ENCODE results near the gene SVIL. TPM values are rescaled to one million over a fixed set of nuclear protein-coding genes. Genes with fewer than 3 reads are reported as not detected.

Gene SVIL
- total and polyA plus RNA-seq, 2 of the 13 experiments (the other 11 are each of a cell fraction or from before 2014, with no cell fraction given), result 3.9 to 12.1 TPM

DNA sequence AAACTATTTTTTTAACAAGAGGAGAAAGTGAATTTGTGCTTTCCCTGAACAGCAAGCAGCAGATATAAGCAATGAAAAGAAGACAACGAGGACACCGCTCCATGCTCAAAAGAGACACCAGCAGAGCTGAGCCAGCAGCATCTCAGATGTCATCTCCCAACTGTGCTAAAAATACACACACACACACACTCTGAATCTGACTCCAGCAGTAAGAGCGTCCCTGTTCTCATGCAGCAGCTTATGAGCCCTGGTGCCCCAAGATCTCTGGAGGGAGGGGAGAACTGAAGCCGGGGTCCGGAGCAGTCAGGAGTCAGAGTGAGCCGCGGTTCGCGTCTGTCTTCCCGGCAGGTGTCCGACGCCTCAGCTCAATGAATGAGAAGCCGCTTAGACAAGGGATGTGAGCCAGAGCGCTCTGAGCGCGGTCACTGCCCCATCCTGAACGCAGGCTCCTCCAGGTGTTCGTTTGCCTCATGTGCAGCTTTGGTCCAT lies 49.2 kb downstream of the SVIL start:
- Histone ChIP-seq H3K79me2 (ENCODE audit: insufficient read depth, low read length) (no peaks in the 10 kb centered on the region), H3K4me3 (replicated peaks in 1 of 3; ENCODE audit: insufficient read depth in 1 of 3, low read depth in 2 of 3, low read length in 3 of 3) (no peak overlapping the region), H2AFZ (ENCODE audit: low read length) (no peak overlapping the region), H3K27me3 (ENCODE audit: control insufficient read depth in 1 of 2, insufficient read depth in 2 of 2, low read length in 2 of 2) (no peaks in the 10 kb centered on the region), H4K20me1 (ENCODE audit: insufficient read depth, low read length) (no peaks in the 10 kb centered on the region), H3K27ac (ENCODE audit: extremely low read length, insufficient read depth, low read length) (no peak overlapping the region), H3K9ac (ENCODE audit: insufficient read depth, low read depth, low read length) (no peak overlapping the region), H3K36me3 (replicated peaks in 1 of 2; ENCODE audit: control insufficient read depth in 1 of 2, insufficient read depth in 2 of 2, low read length in 2 of 2) (no peaks in the 10 kb centered on the region), H3K9me3 (ENCODE audit: low read length) (no peaks in the 10 kb centered on the region), H3K4me2 (ENCODE audit: low read depth, low read length) (no peak overlapping the region), H3K4me1 (ENCODE audit: insufficient read depth, low read length) (peaks cover 38% of the 10 kb centered on the region)
- CTCF ChIA-PET (ENCODE audit: low intra/inter-chr PET ratio, low total read pairs), result no interaction called here
- ATAC-seq (peak; percentile 79), DNase-seq (ENCODE audit: low spot score) (no peak), FAIRE-seq (peak; percentile 76)
- WGBS (ENCODE audit: low lambda C conversion rate), result 88% methylated on average over 17 of the region's 18 CpGs
- in situ Hi-C loops (cut with HindIII; ENCODE audit: extremely low pct_ligation_motif_present, low pct_unique_long_range_greater_than_20kb) (no loop called here), intact Hi-C loops (cut with micrococcal nuclease; ENCODE audit: unreplicated experiment) (no loop called here)
- no TSS peak for BruUV-seq (replicated peaks)
- TF ChIP-seq, protein P1, sequence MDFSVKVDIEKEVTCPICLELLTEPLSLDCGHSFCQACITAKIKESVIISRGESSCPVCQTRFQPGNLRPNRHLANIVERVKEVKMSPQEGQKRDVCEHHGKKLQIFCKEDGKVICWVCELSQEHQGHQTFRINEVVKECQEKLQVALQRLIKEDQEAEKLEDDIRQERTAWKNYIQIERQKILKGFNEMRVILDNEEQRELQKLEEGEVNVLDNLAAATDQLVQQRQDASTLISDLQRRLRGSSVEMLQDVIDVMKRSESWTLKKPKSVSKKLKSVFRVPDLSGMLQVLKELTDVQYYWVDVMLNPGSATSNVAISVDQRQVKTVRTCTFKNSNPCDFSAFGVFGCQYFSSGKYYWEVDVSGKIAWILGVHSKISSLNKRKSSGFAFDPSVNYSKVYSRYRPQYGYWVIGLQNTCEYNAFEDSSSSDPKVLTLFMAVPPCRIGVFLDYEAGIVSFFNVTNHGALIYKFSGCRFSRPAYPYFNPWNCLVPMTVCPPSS (IDR thresholded peaks at IDR 0.05), result no peak
- 0 out of 2 replicates have a peak, but pooled peaks have one; percentile 18 for TF ChIP-seq ZNF263 (CRISPR knock-in tag; IDR thresholded peaks at IDR 0.05)
- POLR2A ChIA-PET, result no interaction called here

DNA sequence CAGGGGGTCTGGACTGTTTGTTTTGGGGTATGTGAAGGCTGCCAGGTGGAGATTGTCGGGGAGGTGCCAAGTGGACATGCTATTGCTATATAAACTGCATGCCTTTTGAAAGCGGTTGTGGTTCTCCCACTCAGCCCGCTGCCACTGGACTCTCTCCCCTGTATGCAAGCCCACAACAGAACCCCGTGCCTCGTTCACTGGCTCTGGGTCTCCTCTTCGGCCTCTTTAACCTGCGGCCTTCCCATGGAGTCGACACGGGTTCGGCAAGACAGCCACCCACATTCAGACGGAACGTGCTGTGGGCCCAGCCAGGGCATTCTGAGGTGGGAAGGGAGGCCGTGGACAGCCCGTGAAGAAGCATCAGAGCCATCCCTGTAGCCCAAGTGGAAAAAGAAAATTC lies 50.3 kb downstream of the SVIL start:
- CTCF ChIA-PET (ENCODE audit: low intra/inter-chr PET ratio, low total read pairs), result no interaction called here
- intact Hi-C loops (cut with micrococcal nuclease; ENCODE audit: unreplicated experiment), result no loop called here
- FAIRE-seq (no peak), DNase-seq (ENCODE audit: low spot score) (no peak), ATAC-seq (no peak)
- in situ Hi-C loops (cut with HindIII; ENCODE audit: extremely low pct_ligation_motif_present, low pct_unique_long_range_greater_than_20kb), result no loop called here
- H3K4me3 ChIP-seq (replicated peaks in 1 of 3; ENCODE audit: insufficient read depth in 1 of 3, low read depth in 2 of 3, low read length in 3 of 3), result no peak overlapping the region
- H3K9me3 ChIP-seq (ENCODE audit: low read length), result no peaks in the 10 kb centered on the region
- no peak overlapping the region for H2AFZ ChIP-seq (ENCODE audit: low read length)
- H3K9ac ChIP-seq (ENCODE audit: insufficient read depth, low read depth, low read length), result no peak overlapping the region
- H3K79me2 ChIP-seq (ENCODE audit: insufficient read depth, low read length), result no peaks in the 10 kb centered on the region
- H4K20me1 ChIP-seq (ENCODE audit: insufficient read depth, low read length), result no peaks in the 10 kb centered on the region
- H3K4me2 ChIP-seq (ENCODE audit: low read depth, low read length), result no peak overlapping the region
- H3K36me3 ChIP-seq (replicated peaks in 1 of 2; ENCODE audit: control insufficient read depth in 1 of 2, insufficient read depth in 2 of 2, low read length in 2 of 2), result peaks cover 0 to 2% of the 10 kb centered on the region in 2 experiments; a peak in 1 of 5 replicates
- no TSS peak for BruUV-seq (replicated peaks)
- WGBS (ENCODE audit: low lambda C conversion rate), result 95% methylated on average over 14 of the region's 14 CpGs
- H3K27me3 ChIP-seq (ENCODE audit: control insufficient read depth in 1 of 2, insufficient read depth in 2 of 2, low read length in 2 of 2), result no peaks in the 10 kb centered on the region
- POLR2A ChIA-PET, result no interaction called here
- peaks cover 27% of the 10 kb centered on the region for H3K4me1 ChIP-seq (ENCODE audit: insufficient read depth, low read length)
- no peak overlapping the region for H3K27ac ChIP-seq (ENCODE audit: extremely low read length, insufficient read depth, low read length)
- TF ChIP-seq HNF4A (CRISPR knock-in tag; IDR thresholded peaks at IDR 0.05), result no peak
- TF ChIP-seq, protein P2, sequence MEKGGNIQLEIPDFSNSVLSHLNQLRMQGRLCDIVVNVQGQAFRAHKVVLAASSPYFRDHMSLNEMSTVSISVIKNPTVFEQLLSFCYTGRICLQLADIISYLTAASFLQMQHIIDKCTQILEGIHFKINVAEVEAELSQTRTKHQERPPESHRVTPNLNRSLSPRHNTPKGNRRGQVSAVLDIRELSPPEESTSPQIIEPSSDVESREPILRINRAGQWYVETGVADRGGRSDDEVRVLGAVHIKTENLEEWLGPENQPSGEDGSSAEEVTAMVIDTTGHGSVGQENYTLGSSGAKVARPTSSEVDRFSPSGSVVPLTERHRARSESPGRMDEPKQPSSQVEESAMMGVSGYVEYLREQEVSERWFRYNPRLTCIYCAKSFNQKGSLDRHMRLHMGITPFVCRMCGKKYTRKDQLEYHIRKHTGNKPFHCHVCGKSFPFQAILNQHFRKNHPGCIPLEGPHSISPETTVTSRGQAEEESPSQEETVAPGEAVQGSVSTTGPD (CRISPR knock-in tag; IDR thresholded peaks at IDR 0.05), result no peak
- TF ChIP-seq, protein P3, sequence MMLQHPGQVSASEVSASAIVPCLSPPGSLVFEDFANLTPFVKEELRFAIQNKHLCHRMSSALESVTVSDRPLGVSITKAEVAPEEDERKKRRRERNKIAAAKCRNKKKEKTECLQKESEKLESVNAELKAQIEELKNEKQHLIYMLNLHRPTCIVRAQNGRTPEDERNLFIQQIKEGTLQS (CRISPR knock-in tag; IDR thresholded peaks at IDR 0.05), result no peak
- TF ChIP-seq, protein P4, sequence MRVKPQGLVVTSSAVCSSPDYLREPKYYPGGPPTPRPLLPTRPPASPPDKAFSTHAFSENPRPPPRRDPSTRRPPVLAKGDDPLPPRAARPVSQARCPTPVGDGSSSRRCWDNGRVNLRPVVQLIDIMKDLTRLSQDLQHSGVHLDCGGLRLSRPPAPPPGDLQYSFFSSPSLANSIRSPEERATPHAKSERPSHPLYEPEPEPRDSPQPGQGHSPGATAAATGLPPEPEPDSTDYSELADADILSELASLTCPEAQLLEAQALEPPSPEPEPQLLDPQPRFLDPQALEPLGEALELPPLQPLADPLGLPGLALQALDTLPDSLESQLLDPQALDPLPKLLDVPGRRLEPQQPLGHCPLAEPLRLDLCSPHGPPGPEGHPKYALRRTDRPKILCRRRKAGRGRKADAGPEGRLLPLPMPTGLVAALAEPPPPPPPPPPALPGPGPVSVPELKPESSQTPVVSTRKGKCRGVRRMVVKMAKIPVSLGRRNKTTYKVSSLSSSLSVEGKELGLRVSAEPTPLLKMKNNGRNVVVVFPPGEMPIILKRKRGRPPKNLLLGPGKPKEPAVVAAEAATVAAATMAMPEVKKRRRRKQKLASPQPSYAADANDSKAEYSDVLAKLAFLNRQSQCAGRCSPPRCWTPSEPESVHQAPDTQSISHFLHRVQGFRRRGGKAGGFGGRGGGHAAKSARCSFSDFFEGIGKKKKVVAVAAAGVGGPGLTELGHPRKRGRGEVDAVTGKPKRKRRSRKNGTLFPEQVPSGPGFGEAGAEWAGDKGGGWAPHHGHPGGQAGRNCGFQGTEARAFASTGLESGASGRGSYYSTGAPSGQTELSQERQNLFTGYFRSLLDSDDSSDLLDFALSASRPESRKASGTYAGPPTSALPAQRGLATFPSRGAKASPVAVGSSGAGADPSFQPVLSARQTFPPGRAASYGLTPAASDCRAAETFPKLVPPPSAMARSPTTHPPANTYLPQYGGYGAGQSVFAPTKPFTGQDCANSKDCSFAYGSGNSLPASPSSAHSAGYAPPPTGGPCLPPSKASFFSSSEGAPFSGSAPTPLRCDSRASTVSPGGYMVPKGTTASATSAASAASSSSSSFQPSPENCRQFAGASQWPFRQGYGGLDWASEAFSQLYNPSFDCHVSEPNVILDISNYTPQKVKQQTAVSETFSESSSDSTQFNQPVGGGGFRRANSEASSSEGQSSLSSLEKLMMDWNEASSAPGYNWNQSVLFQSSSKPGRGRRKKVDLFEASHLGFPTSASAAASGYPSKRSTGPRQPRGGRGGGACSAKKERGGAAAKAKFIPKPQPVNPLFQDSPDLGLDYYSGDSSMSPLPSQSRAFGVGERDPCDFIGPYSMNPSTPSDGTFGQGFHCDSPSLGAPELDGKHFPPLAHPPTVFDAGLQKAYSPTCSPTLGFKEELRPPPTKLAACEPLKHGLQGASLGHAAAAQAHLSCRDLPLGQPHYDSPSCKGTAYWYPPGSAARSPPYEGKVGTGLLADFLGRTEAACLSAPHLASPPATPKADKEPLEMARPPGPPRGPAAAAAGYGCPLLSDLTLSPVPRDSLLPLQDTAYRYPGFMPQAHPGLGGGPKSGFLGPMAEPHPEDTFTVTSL (CRISPR knock-in tag; IDR thresholded peaks at IDR 0.05; ENCODE audit: borderline replicate concordance), result no peak
